IMR-90 (cell line): ENCODE measurements around the gene CAPNS2. TPM values are rescaled to one million over a fixed set of nuclear protein-coding genes. Genes with fewer than 3 reads are reported as not detected.

ENCODE experiments used
- ATAC-seq: fragments of 200-7000 bp; cut with Tn5 transposase; 2 replicates; pipeline ENCODE4 v1.9.1; 2020; ENCODE audit warnings: low read depth, mild to moderate bottlenecking, moderate library complexity
- BruUV-seq: library from RNA; stranded (reverse); fragments of 400-500 nt; replicated peaks from 2 replicates; lab custom pipeline; 2021; lab: Mats Ljungman, UMichigan
- CTCF ChIA-PET: fragments of 300-600 bp; formaldehyde crosslinking; extraction: SDS; loops from one replicate; lab custom pipeline; 2021; ENCODE audit warnings: antibody characterized with exemption; lab: Yijun Ruan, JAX
- POLR2A ChIA-PET: fragments of 300-600 bp; sonication (Branson Sonifier 250); formaldehyde crosslinking; loops from one replicate; lab custom pipeline; 2022; ENCODE audit warnings: antibody characterized with exemption; ENCODE audit not compliant: unreplicated experiment; lab: Charles Lee
- DNase-seq: peaks from one replicate; pipeline ENCODE4 v3.0.0; 2013
- H2AFZ ChIP-seq: replicated peaks from 2 replicates; pipeline ENCODE3; 2013; ENCODE audit warnings: low read length, mild to moderate bottlenecking; ENCODE audit not compliant: poor library complexity
- H2AK5ac ChIP-seq: 2 replicates; pipeline ENCODE4 v1.6.1; 2013; ENCODE audit warnings: low read depth, low read length, inconsistent platforms
- H2AK9ac ChIP-seq: replicated peaks from 2 replicates; pipeline ENCODE3; 2013; ENCODE audit warnings: mild to moderate bottlenecking, low read depth, low read length, moderate library complexity; ENCODE audit not compliant: poor library complexity
- H2BK120ac ChIP-seq: 2 replicates; pipeline ENCODE4 v1.6.1; 2013; ENCODE audit warnings: low read depth, low read length, inconsistent platforms
- H2BK15ac ChIP-seq: 3 replicates; pipeline ENCODE4 v1.6.1; 2013; ENCODE audit warnings: low read depth, low read length, inconsistent platforms
- H2BK20ac ChIP-seq: 2 replicates; pipeline ENCODE4 v1.6.1; 2013; ENCODE audit warnings: low read depth, mild to moderate bottlenecking, inconsistent platforms, low read length, moderate library complexity
- H2BK5ac ChIP-seq: 2 replicates; pipeline ENCODE4 v1.6.1; 2013; ENCODE audit warnings: mild to moderate bottlenecking, low read depth, low read length, inconsistent platforms; ENCODE audit not compliant: poor library complexity, severe bottlenecking
- H3K14ac ChIP-seq: replicated peaks from 2 replicates; pipeline ENCODE4 v1.6.1; 2013; ENCODE audit warnings: low read depth, low read length, inconsistent platforms
- H3K18ac ChIP-seq: 2 replicates; pipeline ENCODE4 v1.6.1; 2013; ENCODE audit warnings: low read depth, low read length, control low read depth
- H3K23ac ChIP-seq: 2 replicates; pipeline ENCODE4 v1.6.1; 2013; ENCODE audit warnings: low read depth, low read length, inconsistent platforms
- H3K27ac ChIP-seq: 2 replicates; pipeline ENCODE4 v1.5.1; 2013; ENCODE audit warnings: mild to moderate bottlenecking, control low read depth, low read length; ENCODE audit not compliant: insufficient read depth
- H3K27me3 ChIP-seq: 2 replicates; pipeline ENCODE4 v1.6.1; 2013; ENCODE audit warnings: low read length; ENCODE audit not compliant: control insufficient read depth, insufficient read depth
- H3K36me3 ChIP-seq: 2 replicates; pipeline ENCODE4 v1.6.1; 2013; ENCODE audit warnings: low read length, mixed read lengths; ENCODE audit not compliant: control insufficient read depth, insufficient read depth
- H3K4ac ChIP-seq: 2 replicates; pipeline ENCODE4 v1.6.1; 2013; ENCODE audit warnings: low read depth, low read length, inconsistent platforms
- H3K4me1 ChIP-seq: 2 replicates; pipeline ENCODE4 v1.6.1; 2013; ENCODE audit warnings: low read length, mixed read lengths; ENCODE audit not compliant: control insufficient read depth, insufficient read depth
- H3K4me2 ChIP-seq: 2 replicates; pipeline ENCODE4 v1.6.1; 2013; ENCODE audit warnings: low read depth, mild to moderate bottlenecking, control low read depth, low read length, moderate library complexity
- H3K4me3 ChIP-seq: 2 replicates; pipeline ENCODE4 v1.5.1; 2013; ENCODE audit warnings: low read depth, mild to moderate bottlenecking, control low read depth, low read length, moderate library complexity; ENCODE audit not compliant: insufficient read depth
- H3K56ac ChIP-seq: 2 replicates; pipeline ENCODE4 v1.6.1; 2013; ENCODE audit warnings: low read length, inconsistent platforms; ENCODE audit not compliant: insufficient read depth; ENCODE audit errors: extremely low read depth
- H3K79me1 ChIP-seq, 2 experiments: 2 replicates each; pipeline ENCODE4 v1.6.1; 2013; ENCODE audit warnings: low read length in 2 of 2, inconsistent platforms in 1 of 2, low read depth in 1 of 2
- H3K9ac ChIP-seq: 2 replicates; pipeline ENCODE4 v1.6.1; 2013; ENCODE audit warnings: low read depth, low read length, control low read depth
- H3K9me1 ChIP-seq: 2 replicates; pipeline ENCODE4 v1.6.1; 2013; ENCODE audit warnings: low read length, inconsistent platforms; ENCODE audit not compliant: insufficient read depth
- H3K9me3 ChIP-seq: 2 replicates; pipeline ENCODE4 v1.6.1; 2013; ENCODE audit warnings: low read length; ENCODE audit not compliant: control insufficient read depth, insufficient read depth
- H4K20me1 ChIP-seq: 2 replicates; pipeline ENCODE4 v1.6.1; 2013; ENCODE audit warnings: low read length, inconsistent platforms; ENCODE audit not compliant: insufficient read depth
- H4K5ac ChIP-seq: 2 replicates; pipeline ENCODE4 v1.6.1; 2013; ENCODE audit warnings: mild to moderate bottlenecking, low read depth, low read length, control low read depth
- H4K8ac ChIP-seq, 2 experiments: 2 replicates each; pipeline ENCODE4 v1.6.1; 2013; ENCODE audit warnings: low read depth in 2 of 2, low read length in 2 of 2, control low read depth in 1 of 2, inconsistent platforms in 1 of 2
- H4K91ac ChIP-seq: 2 replicates; pipeline ENCODE4 v1.6.1; 2013; ENCODE audit warnings: low read depth, low read length, inconsistent platforms; ENCODE audit not compliant: insufficient read depth
- MAFK ChIP-seq: IDR thresholded peaks from 2 replicates; pipeline ENCODE4 v1.6.1; 2012; ENCODE audit warnings: low read depth, low read length, improper control_type of control experiment
- WGBS, 2 experiments: methylation state at CpG; one replicate each; pipeline versions ENCODE4 v1.1.5 to v1.1.7; 2013; ENCODE audit warnings: missing lambda C conversion rate in 2 of 2; ENCODE audit not compliant: insufficient read length in 1 of 2; ENCODE audit errors: extremely low coverage in 2 of 2; 5-methylcytosine and 5-hydroxymethylcytosine counted together
- dilution Hi-C: fragments of 300-500 bp; cut with HindIII; formaldehyde crosslinking; loops from one replicate; pipeline ENCODE4 v1.14.3; 2018; ENCODE audit warnings: low sequenced_read_pairs; ENCODE audit not compliant: unreplicated experiment
- in situ Hi-C: fragments of 300-500 bp; cut with MboI; formaldehyde crosslinking; loops from 3 replicates; pipeline ENCODE4 v1.14.3; 2019; ENCODE audit warnings: low sequenced_read_pairs, inconsistent platforms, mixed read lengths
- intact Hi-C: fragments of 100-400 bp; cut with micrococcal nuclease; formaldehyde crosslinking; loops from 2 replicates; pipeline ENCODE4 v1.10.0; 2022
- polyA plus RNA-seq, 3 experiments: library from polyadenylated mRNA; depleted of rRNA; stranded (reverse); fragments of >200 nt; gene quantifications; 2 replicates each; pipeline ENCODE4 v1.2.3, GENCODE V29; 2012; ENCODE audit warnings: low replicate concordance in 1 of 3
- total RNA-seq: library from RNA; depleted of rRNA; stranded (reverse); fragments of >200 nt; gene quantifications from 2 replicates; pipeline ENCODE4 v1.2.3, GENCODE V29; 2012

The CAPNS2 gene
- total and polyA plus RNA-seq, 2 of the 4 experiments (the other 2 are of a cell fraction), result 0.09 to 0.72 TPM

DNA sequence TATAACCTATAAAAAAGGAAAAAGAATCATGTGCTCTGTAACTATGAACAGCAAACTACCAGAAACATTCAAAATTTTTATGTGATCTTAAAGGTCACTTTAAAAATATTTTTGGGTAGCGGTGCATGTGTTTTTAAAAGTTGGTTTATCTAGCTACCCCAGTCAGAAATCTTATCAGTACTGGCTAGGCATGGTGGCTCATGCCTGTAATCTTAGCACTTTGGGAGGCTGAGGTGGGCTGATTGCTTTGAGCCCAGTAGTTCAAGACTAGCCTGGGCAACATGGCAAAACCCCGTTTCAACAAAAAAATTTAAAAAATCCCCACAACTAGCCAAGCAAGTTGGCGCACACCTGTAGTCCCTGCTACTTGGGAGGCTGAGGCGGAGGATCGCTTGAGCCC is 3.7 kb downstream of the CAPNS2 start:
- no peak overlapping the region for H3K23ac ChIP-seq
- POLR2A ChIA-PET, result no interaction called here

More for the DNA sequence above, 3.7 kb downstream of the CAPNS2 start:
- in situ Hi-C loops, result no loop called here
- no peak overlapping the region for H3K4ac ChIP-seq
- no peaks in the 10 kb centered on the region for H3K9me1 ChIP-seq
- H3K4me1 ChIP-seq, result 0 out of 2 replicates have a peak, but pooled peaks cover 3% of the 10 kb centered on the region
- no peak overlapping the region for H2AFZ ChIP-seq
- no CpG with 5 or more reads among the region's 5 CpGs for WGBS, 2 experiments
- no peaks in the 10 kb centered on the region for H3K9me3 ChIP-seq
- no peak overlapping the region for H2BK5ac ChIP-seq
- CTCF ChIA-PET, result no interaction called here
- H3K18ac ChIP-seq, result no peak overlapping the region
- no peaks in the 10 kb centered on the region for H4K20me1 ChIP-seq
- no peak overlapping the region for H2BK120ac ChIP-seq
- H2AK5ac ChIP-seq, result no peak overlapping the region
- H3K27ac ChIP-seq, result no peak overlapping the region
- no peaks in the 10 kb centered on the region for H3K79me1 ChIP-seq
- DNase-seq, result no peak
- no peaks in the 10 kb centered on the region for H3K36me3 ChIP-seq
- ATAC-seq, result no peak
- no peak overlapping the region for H3K4me3 ChIP-seq
- H4K91ac ChIP-seq, result no peak overlapping the region
- no peak overlapping the region for H2BK20ac ChIP-seq
- H3K4me2 ChIP-seq, result no peak overlapping the region
- H3K56ac ChIP-seq, result no peak overlapping the region
- no peak overlapping the region for H4K8ac ChIP-seq
- H2AK9ac ChIP-seq, result no peak overlapping the region
- no TSS peak for BruUV-seq
- H3K14ac ChIP-seq, result no peak overlapping the region
- H3K9ac ChIP-seq, result no peak overlapping the region
- TF ChIP-seq MAFK, result no peak
- dilution Hi-C loops, result no loop called here
- H2BK15ac ChIP-seq, result no peak overlapping the region
- no peaks in the 10 kb centered on the region for H3K27me3 ChIP-seq
- intact Hi-C loops, result no loop called here
- H4K5ac ChIP-seq, result no peak overlapping the region
